HEK293 (cell line): ENCODE results near the gene ZNF606.

Source experiments
- CTCF ChIA-PET: fragments of 350-600 bp; formaldehyde crosslinking; extraction: SDS; loops from one replicate; lab custom pipeline; 2021; ENCODE audit warnings: antibody characterized with exemption; lab: Yijun Ruan, JAX
- POLR2A ChIA-PET: fragments of 300-600 bp; formaldehyde crosslinking; extraction: SDS; loops from one replicate; lab custom pipeline; 2020; ENCODE audit warnings: antibody characterized with exemption, inconsistent platforms; lab: Yijun Ruan, JAX
- H3K27ac ChIP-seq: fragments of 200-500 bp; sonication (Bioruptor generic); 2 replicates; pipeline ENCODE4 v1.5.1; 2014; ENCODE audit warnings: low read depth, low read length, control low read depth, inconsistent platforms; ENCODE audit errors: extremely low read depth
- H3K36me3 ChIP-seq, 2 experiments: fragments of 200-500 bp in 1 of 2; sonication (Bioruptor generic) in 1 of 2; 1 replicate in 1 of 2; 2 replicates in 1 of 2; pipeline ENCODE4 v1.5.1; 2014 to 2017; ENCODE audit warnings: inconsistent platforms in 2 of 2, low read length in 2 of 2; ENCODE audit not compliant: control insufficient read depth in 2 of 2, insufficient read depth in 1 of 2
- H3K4me1 ChIP-seq: fragments of 200-500 bp; sonication (Bioruptor generic); 2 replicates; pipeline ENCODE4 v1.5.1; 2014; ENCODE audit warnings: mild to moderate bottlenecking, low read length, inconsistent platforms; ENCODE audit not compliant: control insufficient read depth, insufficient read depth
- H3K4me3 ChIP-seq: 2 replicates; pipeline ENCODE4 v1.5.1; 2011; ENCODE audit warnings: low read depth, mild to moderate bottlenecking, control low read depth, low read length, moderate library complexity
- H3K9me3 ChIP-seq: fragments of 200-500 bp; sonication (Bioruptor generic); 2 replicates; pipeline ENCODE4 v1.5.1; 2014; ENCODE audit warnings: low read depth, low read length, inconsistent platforms; ENCODE audit not compliant: control insufficient read depth, insufficient read depth
- GFI1B ChIP-seq: fragments of 450-650 bp; formaldehyde crosslinking; IDR thresholded peaks from 2 replicates; pipeline ENCODE4 v1.5.1; 2016; ENCODE audit warnings: missing biosample characterization, missing genetic modification characterization
- HOXC10 ChIP-seq: sonication (generic); formaldehyde crosslinking; IDR thresholded peaks from 2 replicates; pipeline ENCODE4 v1.8.1; 2023; ENCODE audit warnings: mild to moderate bottlenecking, missing genetic modification reagents
- KLF1 ChIP-seq: fragments of 450-650 bp; formaldehyde crosslinking; IDR thresholded peaks from 2 replicates; pipeline ENCODE4 v1.5.1; 2016; ENCODE audit warnings: missing biosample characterization, missing genetic modification characterization
- ZBTB8A ChIP-seq: fragments of 450-650 bp; formaldehyde crosslinking; IDR thresholded peaks from 2 replicates; pipeline ENCODE4 v1.5.1; 2016; ENCODE audit warnings: missing biosample characterization, missing genetic modification characterization
- ZFP41 ChIP-seq: fragments of 450-650 bp; formaldehyde crosslinking; IDR thresholded peaks from 2 replicates; pipeline ENCODE4 v1.5.1; 2016; ENCODE audit warnings: missing biosample characterization, missing genetic modification characterization, borderline replicate concordance
- ZNF132 ChIP-seq: fragments of 450-650 bp; formaldehyde crosslinking; IDR thresholded peaks from 2 replicates; pipeline ENCODE4 v1.5.1; 2017; ENCODE audit warnings: missing biosample characterization, missing genetic modification characterization, borderline replicate concordance
- ZNF140 ChIP-seq: fragments of 450-650 bp; formaldehyde crosslinking; IDR thresholded peaks from 2 replicates; pipeline ENCODE4 v1.5.1; 2016; ENCODE audit warnings: missing biosample characterization, missing genetic modification characterization
- ZNF214 ChIP-seq: fragments of 450-650 bp; formaldehyde crosslinking; IDR thresholded peaks from 2 replicates; pipeline ENCODE4 v1.5.1; 2017; ENCODE audit warnings: missing biosample characterization, mild to moderate bottlenecking, missing genetic modification characterization, borderline replicate concordance
- ZNF221 ChIP-seq: fragments of 450-650 bp; formaldehyde crosslinking; IDR thresholded peaks from 2 replicates; pipeline ENCODE4 v1.5.1; 2017; ENCODE audit warnings: missing biosample characterization, missing genetic modification characterization, borderline replicate concordance
- ZNF274 ChIP-seq, 2 experiments: fragments of 200-500 bp in 1 of 2; fragments of 450-650 bp in 1 of 2; sonication (Bioruptor generic) in 1 of 2; formaldehyde crosslinking in 1 of 2; IDR thresholded peaks; 2 replicates each; pipeline versions ENCODE4 v1.5.1 to v1.6.1; 2014 to 2016; ENCODE audit warnings: borderline replicate concordance in 1 of 2, inconsistent platforms in 1 of 2, low read length in 1 of 2, missing biosample characterization in 1 of 2, missing genetic modification characterization in 1 of 2
- ZNF311 ChIP-seq: fragments of 450-650 bp; formaldehyde crosslinking; IDR thresholded peaks from 2 replicates; pipeline ENCODE4 v1.5.1; 2017; ENCODE audit warnings: missing biosample characterization, missing genetic modification characterization, borderline replicate concordance
- ZNF366 ChIP-seq: fragments of 450-650 bp; formaldehyde crosslinking; conservative IDR thresholded peaks from 2 replicates; pipeline ENCODE4 v1.5.1; 2016; ENCODE audit warnings: missing biosample characterization, missing genetic modification characterization
- ZNF585B ChIP-seq: fragments of 450-650 bp; formaldehyde crosslinking; IDR thresholded peaks from 2 replicates; pipeline ENCODE4 v1.5.1; 2016; ENCODE audit warnings: missing biosample characterization, missing genetic modification characterization
- ZSCAN30 ChIP-seq: fragments of 450-650 bp; IDR thresholded peaks from 2 replicates; pipeline ENCODE4 v1.5.1; 2018; ENCODE audit warnings: missing biosample characterization, mild to moderate bottlenecking, missing genetic modification characterization, moderate library complexity
- TF ChIP-seq, protein P1 (sequence below): fragments of 450-650 bp; formaldehyde crosslinking; IDR thresholded peaks from 2 replicates; pipeline ENCODE4 v1.5.1; 2017; ENCODE audit warnings: missing biosample characterization, missing genetic modification characterization
- TF ChIP-seq, protein P2 (sequence below): fragments of 450-650 bp; IDR thresholded peaks from 2 replicates; pipeline ENCODE4 v1.5.1; 2018; ENCODE audit warnings: missing biosample characterization, mild to moderate bottlenecking, missing genetic modification characterization
- TF ChIP-seq, protein P3 (sequence below): fragments of 450-650 bp; formaldehyde crosslinking; IDR thresholded peaks from 2 replicates; pipeline ENCODE4 v1.5.1; 2016; ENCODE audit warnings: missing biosample characterization, missing genetic modification characterization
- TF ChIP-seq, protein P4 (sequence below): fragments of 450-650 bp; formaldehyde crosslinking; IDR thresholded peaks from 2 replicates; pipeline ENCODE4 v1.5.1; 2016; ENCODE audit warnings: missing biosample characterization, missing genetic modification characterization, borderline replicate concordance
- TF ChIP-seq, protein P5 (sequence below): fragments of 450-650 bp; formaldehyde crosslinking; IDR thresholded peaks from 2 replicates; pipeline ENCODE4 v1.5.1; 2017; ENCODE audit warnings: missing biosample characterization, missing genetic modification characterization

The ZNF606 gene

DNA sequence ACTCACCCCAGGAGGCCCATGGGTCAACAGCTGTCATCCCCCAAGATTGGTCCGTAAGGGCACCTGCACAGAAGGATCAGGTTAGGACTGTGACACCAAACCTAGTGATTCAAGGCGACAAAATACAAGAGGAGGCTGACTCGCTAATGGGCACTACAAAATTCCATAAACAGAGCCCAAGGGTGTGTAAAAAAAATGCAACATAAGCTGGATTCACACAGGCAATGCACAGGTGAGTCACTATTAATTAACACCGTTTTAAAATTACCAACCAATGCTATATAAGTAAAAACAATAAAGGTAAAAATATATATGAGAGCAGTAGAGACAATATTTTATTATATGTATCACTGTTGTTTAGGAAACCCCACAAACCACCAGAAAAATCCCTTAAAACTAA lies 1.9 kb downstream of the ZNF606 start:
- CTCF ChIA-PET: no interaction called here
- no peak overlapping the region for H3K4me3 ChIP-seq

DNA sequence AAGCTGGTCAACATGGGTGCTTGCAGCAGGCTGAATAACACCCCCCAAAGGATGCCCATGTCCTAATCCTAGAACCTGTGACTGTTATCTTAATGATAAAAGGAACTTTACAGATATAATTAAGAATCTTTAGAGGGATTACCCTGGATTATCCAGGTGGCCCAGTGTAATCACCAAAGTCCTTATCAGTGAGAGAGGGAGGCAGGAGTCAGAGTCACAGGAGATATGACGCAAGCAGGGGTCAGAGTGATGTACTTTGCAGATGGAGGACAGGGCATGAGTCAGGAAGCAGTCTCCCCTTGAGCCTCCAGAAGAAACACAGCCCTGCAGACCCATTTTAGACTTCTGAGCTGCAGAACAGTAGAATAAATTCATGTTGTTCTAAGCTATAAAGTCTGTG lies 9.8 kb downstream of the ZNF606 start:
- TF ChIP-seq, protein P1, sequence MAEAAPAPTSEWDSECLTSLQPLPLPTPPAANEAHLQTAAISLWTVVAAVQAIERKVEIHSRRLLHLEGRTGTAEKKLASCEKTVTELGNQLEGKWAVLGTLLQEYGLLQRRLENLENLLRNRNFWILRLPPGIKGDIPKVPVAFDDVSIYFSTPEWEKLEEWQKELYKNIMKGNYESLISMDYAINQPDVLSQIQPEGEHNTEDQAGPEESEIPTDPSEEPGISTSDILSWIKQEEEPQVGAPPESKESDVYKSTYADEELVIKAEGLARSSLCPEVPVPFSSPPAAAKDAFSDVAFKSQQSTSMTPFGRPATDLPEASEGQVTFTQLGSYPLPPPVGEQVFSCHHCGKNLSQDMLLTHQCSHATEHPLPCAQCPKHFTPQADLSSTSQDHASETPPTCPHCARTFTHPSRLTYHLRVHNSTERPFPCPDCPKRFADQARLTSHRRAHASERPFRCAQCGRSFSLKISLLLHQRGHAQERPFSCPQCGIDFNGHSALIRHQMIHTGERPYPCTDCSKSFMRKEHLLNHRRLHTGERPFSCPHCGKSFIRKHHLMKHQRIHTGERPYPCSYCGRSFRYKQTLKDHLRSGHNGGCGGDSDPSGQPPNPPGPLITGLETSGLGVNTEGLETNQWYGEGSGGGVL (tag by site-specific recombination): no peak
- no peak for TF ChIP-seq ZBTB8A
- TF ChIP-seq GFI1B (tag by site-specific recombination): no peak
- TF ChIP-seq, protein P2, sequence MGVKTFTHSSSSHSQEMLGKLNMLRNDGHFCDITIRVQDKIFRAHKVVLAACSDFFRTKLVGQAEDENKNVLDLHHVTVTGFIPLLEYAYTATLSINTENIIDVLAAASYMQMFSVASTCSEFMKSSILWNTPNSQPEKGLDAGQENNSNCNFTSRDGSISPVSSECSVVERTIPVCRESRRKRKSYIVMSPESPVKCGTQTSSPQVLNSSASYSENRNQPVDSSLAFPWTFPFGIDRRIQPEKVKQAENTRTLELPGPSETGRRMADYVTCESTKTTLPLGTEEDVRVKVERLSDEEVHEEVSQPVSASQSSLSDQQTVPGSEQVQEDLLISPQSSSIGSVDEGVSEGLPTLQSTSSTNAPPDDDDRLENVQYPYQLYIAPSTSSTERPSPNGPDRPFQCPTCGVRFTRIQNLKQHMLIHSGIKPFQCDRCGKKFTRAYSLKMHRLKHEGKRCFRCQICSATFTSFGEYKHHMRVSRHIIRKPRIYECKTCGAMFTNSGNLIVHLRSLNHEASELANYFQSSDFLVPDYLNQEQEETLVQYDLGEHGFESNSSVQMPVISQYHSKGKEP (tag by site-specific recombination): no peak
- TF ChIP-seq ZSCAN30 (tag by site-specific recombination): no peak
- TF ChIP-seq ZNF214: no peak
- no peak for TF ChIP-seq ZNF311 (tag by site-specific recombination)
- no peak for TF ChIP-seq ZNF274 (IDR thresholded peaks at IDR 0.05; ENCODE audit: low read length)
- no peak for TF ChIP-seq ZNF274 (tag by site-specific recombination; IDR thresholded peaks at IDR 0.05; ENCODE audit: borderline replicate concordance)
- TF ChIP-seq ZNF140 (tag by site-specific recombination): no peak
- TF ChIP-seq, protein P3, sequence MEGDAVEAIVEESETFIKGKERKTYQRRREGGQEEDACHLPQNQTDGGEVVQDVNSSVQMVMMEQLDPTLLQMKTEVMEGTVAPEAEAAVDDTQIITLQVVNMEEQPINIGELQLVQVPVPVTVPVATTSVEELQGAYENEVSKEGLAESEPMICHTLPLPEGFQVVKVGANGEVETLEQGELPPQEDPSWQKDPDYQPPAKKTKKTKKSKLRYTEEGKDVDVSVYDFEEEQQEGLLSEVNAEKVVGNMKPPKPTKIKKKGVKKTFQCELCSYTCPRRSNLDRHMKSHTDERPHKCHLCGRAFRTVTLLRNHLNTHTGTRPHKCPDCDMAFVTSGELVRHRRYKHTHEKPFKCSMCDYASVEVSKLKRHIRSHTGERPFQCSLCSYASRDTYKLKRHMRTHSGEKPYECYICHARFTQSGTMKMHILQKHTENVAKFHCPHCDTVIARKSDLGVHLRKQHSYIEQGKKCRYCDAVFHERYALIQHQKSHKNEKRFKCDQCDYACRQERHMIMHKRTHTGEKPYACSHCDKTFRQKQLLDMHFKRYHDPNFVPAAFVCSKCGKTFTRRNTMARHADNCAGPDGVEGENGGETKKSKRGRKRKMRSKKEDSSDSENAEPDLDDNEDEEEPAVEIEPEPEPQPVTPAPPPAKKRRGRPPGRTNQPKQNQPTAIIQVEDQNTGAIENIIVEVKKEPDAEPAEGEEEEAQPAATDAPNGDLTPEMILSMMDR: no peak
- TF ChIP-seq, protein P4, sequence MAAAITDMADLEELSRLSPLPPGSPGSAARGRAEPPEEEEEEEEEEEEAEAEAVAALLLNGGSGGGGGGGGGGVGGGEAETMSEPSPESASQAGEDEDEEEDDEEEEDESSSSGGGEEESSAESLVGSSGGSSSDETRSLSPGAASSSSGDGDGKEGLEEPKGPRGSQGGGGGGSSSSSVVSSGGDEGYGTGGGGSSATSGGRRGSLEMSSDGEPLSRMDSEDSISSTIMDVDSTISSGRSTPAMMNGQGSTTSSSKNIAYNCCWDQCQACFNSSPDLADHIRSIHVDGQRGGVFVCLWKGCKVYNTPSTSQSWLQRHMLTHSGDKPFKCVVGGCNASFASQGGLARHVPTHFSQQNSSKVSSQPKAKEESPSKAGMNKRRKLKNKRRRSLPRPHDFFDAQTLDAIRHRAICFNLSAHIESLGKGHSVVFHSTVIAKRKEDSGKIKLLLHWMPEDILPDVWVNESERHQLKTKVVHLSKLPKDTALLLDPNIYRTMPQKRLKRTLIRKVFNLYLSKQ (tag by site-specific recombination): no peak
- TF ChIP-seq, protein P5, sequence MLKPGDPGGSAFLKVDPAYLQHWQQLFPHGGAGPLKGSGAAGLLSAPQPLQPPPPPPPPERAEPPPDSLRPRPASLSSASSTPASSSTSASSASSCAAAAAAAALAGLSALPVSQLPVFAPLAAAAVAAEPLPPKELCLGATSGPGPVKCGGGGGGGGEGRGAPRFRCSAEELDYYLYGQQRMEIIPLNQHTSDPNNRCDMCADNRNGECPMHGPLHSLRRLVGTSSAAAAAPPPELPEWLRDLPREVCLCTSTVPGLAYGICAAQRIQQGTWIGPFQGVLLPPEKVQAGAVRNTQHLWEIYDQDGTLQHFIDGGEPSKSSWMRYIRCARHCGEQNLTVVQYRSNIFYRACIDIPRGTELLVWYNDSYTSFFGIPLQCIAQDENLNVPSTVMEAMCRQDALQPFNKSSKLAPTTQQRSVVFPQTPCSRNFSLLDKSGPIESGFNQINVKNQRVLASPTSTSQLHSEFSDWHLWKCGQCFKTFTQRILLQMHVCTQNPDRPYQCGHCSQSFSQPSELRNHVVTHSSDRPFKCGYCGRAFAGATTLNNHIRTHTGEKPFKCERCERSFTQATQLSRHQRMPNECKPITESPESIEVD (tag by site-specific recombination): no peak
- TF ChIP-seq ZFP41 (tag by site-specific recombination): no peak
- no peak for TF ChIP-seq ZNF221 (tag by site-specific recombination)
- TF ChIP-seq ZNF585B (tag by site-specific recombination): no peak
- TF ChIP-seq ZNF366 (tag by site-specific recombination): no peak
- peaks cover 3% of the 10 kb centered on the region for H3K9me3 ChIP-seq
- CTCF ChIA-PET: interaction anchor here (0.7 kb wide), 2 partner anchors 11 to 1390 kb away, joined by 3 to 6 read pairs; no protein-coding TSS in a partner anchor
- peaks cover 16 to 71% of the 10 kb centered on the region in 2 experiments for H3K36me3 ChIP-seq
- H3K27ac ChIP-seq: no peak overlapping the region
- no peak overlapping the region for H3K4me3 ChIP-seq
- POLR2A ChIA-PET: interaction anchor here (2.2 kb wide), 1 partner anchor 9 kb away, joined by 6 read pairs; the partner anchor contains the start of gene ZNF606
- no peaks in the 10 kb centered on the region for H3K4me1 ChIP-seq

More for the DNA sequence above, 1.9 kb downstream of the ZNF606 start:
- H3K4me1 ChIP-seq: peaks cover 4% of the 10 kb centered on the region
- H3K36me3 ChIP-seq: peaks cover 39 to 76% of the 10 kb centered on the region in 2 experiments
- peaks cover 16% of the 10 kb centered on the region for H3K9me3 ChIP-seq
- no peak overlapping the region for H3K27ac ChIP-seq
- TF ChIP-seq KLF1 (tag by site-specific recombination) (no peak), ZNF132 (no peak), HOXC10 (CRISPR knock-in tag) (0 out of 2 replicates have a peak, but pooled peaks have one; percentile 15)
- POLR2A ChIA-PET: no interaction called here
